Smooth muscle cell (in vitro differentiated cells): ENCODE measurements around the gene DYNC2I2. TPM values are rescaled to one million over a fixed set of nuclear protein-coding genes. Genes with fewer than 3 reads are reported as not detected.
"Not testable (repeated sequence)": the region's sequence is repeated elsewhere in the genome, so short reads cannot be mapped to it uniquely, and the experiment has no call there.

Experiments
- DNase-seq: peaks from one replicate; lab custom pipeline; 2025; ENCODE audit not compliant: unreplicated experiment; lab: John Stamatoyannopoulos, UW
- H2AFZ ChIP-seq: fragments of 200-600 bp; sonication (generic); 2 replicates; pipeline ENCODE4 v1.6.0; 2016; ENCODE audit warnings: antibody characterized with exemption, low read depth, mild to moderate bottlenecking
- H3F3A ChIP-seq: fragments of 200-600 bp; sonication (generic); 2 replicates; pipeline ENCODE4 v1.6.0; 2017; ENCODE audit warnings: antibody characterized with exemption, low read depth
- H3K27ac ChIP-seq: fragments of 200-600 bp; sonication (generic); 2 replicates; pipeline ENCODE4 v1.5.1; 2016; ENCODE audit warnings: low read depth, mild to moderate bottlenecking
- H3K27me3 ChIP-seq: fragments of 200-600 bp; sonication (generic); 2 replicates; pipeline ENCODE4 v1.6.1; 2016; ENCODE audit warnings: low read depth, mild to moderate bottlenecking
- H3K36me3 ChIP-seq: fragments of 200-600 bp; sonication (generic); 2 replicates; pipeline ENCODE4 v1.5.1; 2016; ENCODE audit warnings: low read depth
- H3K4me1 ChIP-seq: fragments of 200-600 bp; sonication (generic); 2 replicates; pipeline ENCODE4 v1.5.1; 2016; ENCODE audit warnings: low read depth
- H3K4me2 ChIP-seq: fragments of 200-600 bp; sonication (generic); 2 replicates; pipeline ENCODE4 v1.6.0; 2016; ENCODE audit warnings: mild to moderate bottlenecking
- H3K4me3 ChIP-seq: fragments of 200-600 bp; sonication (generic); 2 replicates; pipeline ENCODE4 v1.5.1; 2016; ENCODE audit warnings: mild to moderate bottlenecking
- H3K79me2 ChIP-seq: fragments of 200-600 bp; sonication (generic); 2 replicates; pipeline ENCODE4 v1.6.0; 2016; ENCODE audit warnings: low read depth, mild to moderate bottlenecking
- H3K9ac ChIP-seq: fragments of 200-600 bp; sonication (generic); 2 replicates; pipeline ENCODE4 v1.6.0; 2016; ENCODE audit warnings: low read depth
- H3K9me3 ChIP-seq: fragments of 200-600 bp; sonication (generic); replicated peaks from 2 replicates; pipeline ENCODE4 v1.5.1; 2016; ENCODE audit warnings: low read depth
- H4K20me1 ChIP-seq: fragments of 200-600 bp; sonication (generic); 2 replicates; pipeline ENCODE4 v1.6.0; 2016; ENCODE audit warnings: low read depth
- CTCF ChIP-seq: fragments of 200-600 bp; sonication (generic); IDR thresholded peaks from 2 replicates; pipeline ENCODE4 v1.5.1; 2017; ENCODE audit warnings: borderline replicate concordance, mild to moderate bottlenecking, antibody characterized with exemption; ENCODE audit not compliant: insufficient read depth, poor library complexity, severe bottlenecking
- WGBS: methylation state at CpG from one replicate; pipeline ENCODE4 v1.1.7; 2016; ENCODE audit warnings: low lambda C conversion rate; 5-methylcytosine and 5-hydroxymethylcytosine counted together
- polyA plus RNA-seq: library from polyadenylated mRNA; unstranded; fragments of >200 nt; fragmentation: Nextera tagmentation; extraction: Ambion mirVana; gene quantifications from 2 replicates; pipeline ENCODE4 v1.2.1, GENCODE V29; 2016
- total RNA-seq: library from RNA; depleted of rRNA; stranded (reverse); fragments of >200 nt; gene quantifications from 2 replicates; pipeline ENCODE4 v1.2.3, GENCODE V29; 2014

DYNC2I2 gene
- total and polyA plus RNA-seq, 2 experiments from 2014 or later: 23.5 to 50.9 TPM

GRCh38 chr9:128677794-128678193, 21.1 kb upstream of the DYNC2I2 start:
- H3K4me1 ChIP-seq: no peaks in the 10 kb centered on the region
- no peak overlapping the region for H3K4me3 ChIP-seq
- TF ChIP-seq CTCF: no peak
- DNase-seq: no peak
- no peaks in the 10 kb centered on the region for H3K36me3 ChIP-seq
- H3K27ac ChIP-seq: no peak overlapping the region
- H3K4me2 ChIP-seq: no peak overlapping the region
- no peak overlapping the region for H3K9ac ChIP-seq
- no peaks in the 10 kb centered on the region for H3K27me3 ChIP-seq
- H3F3A ChIP-seq: no peaks in the 10 kb centered on the region
- 89% methylated on average over 10 of the region's 10 CpGs for WGBS
- H3K9me3 ChIP-seq: no peaks in the 10 kb centered on the region
- no peaks in the 10 kb centered on the region for H4K20me1 ChIP-seq
- no peak overlapping the region for H2AFZ ChIP-seq
- no peaks in the 10 kb centered on the region for H3K79me2 ChIP-seq

GRCh38 chr9:128675382-128675781, 18.7 kb upstream of the DYNC2I2 start:
- Histone ChIP-seq H3K27me3 (no peaks in the 10 kb centered on the region), H3K4me2 (no peak overlapping the region), H3K27ac (no peak overlapping the region), H3K4me3 (no peak overlapping the region), H2AFZ (no peak overlapping the region), H3K79me2 (no peaks in the 10 kb centered on the region), H3F3A (no peaks in the 10 kb centered on the region), H3K36me3 (no peaks in the 10 kb centered on the region), H3K9ac (no peak overlapping the region), H3K4me1 (no peaks in the 10 kb centered on the region), H4K20me1 (no peaks in the 10 kb centered on the region), H3K9me3 (no peaks in the 10 kb centered on the region)
- 99% methylated on average over 4 of the region's 4 CpGs for WGBS
- DNase-seq: no peak
- no peak for TF ChIP-seq CTCF

- no peak overlapping the region for H3K27ac ChIP-seq
- H3K4me3 ChIP-seq: no peak overlapping the region
- H2AFZ ChIP-seq: no peak overlapping the region
- no peak overlapping the region for H3K9ac ChIP-seq
- 95% methylated on average over 6 of the region's 6 CpGs for WGBS
- no peak overlapping the region for H3K4me2 ChIP-seq
- H3K79me2 ChIP-seq: no peaks in the 10 kb centered on the region
- no peaks in the 10 kb centered on the region for H3F3A ChIP-seq
- DNase-seq: no peak
- H3K9me3 ChIP-seq: no peaks in the 10 kb centered on the region
- H4K20me1 ChIP-seq: no peaks in the 10 kb centered on the region
- no peak for TF ChIP-seq CTCF
- no peaks in the 10 kb centered on the region for H3K36me3 ChIP-seq
- H3K27me3 ChIP-seq: no peaks in the 10 kb centered on the region
- no peaks in the 10 kb centered on the region for H3K4me1 ChIP-seq
Measured at GRCh38 chr9:128669786-128670185, 13.1 kb upstream of the DYNC2I2 start.

GRCh38 chr9:128666481-128666941, 9.9 kb upstream of the DYNC2I2 start:
- H4K20me1 ChIP-seq, H3K27ac ChIP-seq, H3K36me3 ChIP-seq, H3K9me3 ChIP-seq, H3K4me2 ChIP-seq, H3K27me3 ChIP-seq, H3K4me3 ChIP-seq, H3F3A ChIP-seq, H2AFZ ChIP-seq, H3K79me2 ChIP-seq, H3K4me1 ChIP-seq, H3K9ac ChIP-seq, DNase-seq: not testable (repeated sequence)
- WGBS: 90% methylated on average over 8 of the region's 8 CpGs
